ENCODE data around the gene ENOX1. TPM values are rescaled to one million over a fixed set of nuclear protein-coding genes. Genes with fewer than 3 reads are reported as not detected.

ENOX1 gene
- polyA plus RNA-seq, 3 donors, result 0.04 TPM; not detected in 2

GRCh38 chr13:43263047-43263446 lies 523.7 kb downstream of the ENOX1 start:
- H3K27ac ChIP-seq (ENCODE audit: low read depth in 1 of 2, low read length in 2 of 2), result no peak overlapping the region
- peaks cover 0 to 2% (median 0%) of the 10 kb centered on the region in 3 donors for H3K27me3 Mint-ChIP-seq (ENCODE audit: low read depth in 3 of 3)
- H3K9ac ChIP-seq (ENCODE audit: insufficient read depth, low read length, poor library complexity, severe bottlenecking), result no peak overlapping the region
- WGBS (ENCODE audit: insufficient coverage), result 100% methylated on average over 1 of the region's 2 CpGs
- H2AFZ ChIP-seq (ENCODE audit: insufficient read depth, low read depth, low read length, poor library complexity, severe bottlenecking), result no peak overlapping the region
- H3K4me2 ChIP-seq (replicated peaks; ENCODE audit: extremely low read depth, low read length, poor library complexity, severe bottlenecking), result no peak overlapping the region
- intact Hi-C loops (cut with micrococcal nuclease), result no loop called here
- H3K4me1 ChIP-seq (ENCODE audit: control insufficient read depth in 1 of 2, insufficient read depth in 2 of 2, low read length in 2 of 2), result no peaks in the 10 kb centered on the region
- H3K79me2 ChIP-seq (ENCODE audit: insufficient read depth, low read length), result no peaks in the 10 kb centered on the region
- H3K36me3 Mint-ChIP-seq, result no peaks in the 10 kb centered on the region
- H3K4me3 ChIP-seq (replicated peaks in 1 of 3; ENCODE audit: low read depth in 2 of 3, low read length in 3 of 3), result no peak overlapping the region
- H3K36me3 ChIP-seq (replicated peaks in 1 of 2; ENCODE audit: control insufficient read depth in 1 of 2, insufficient read depth in 2 of 2, low read length in 2 of 2), result no peaks in the 10 kb centered on the region
- H3K27me3 ChIP-seq (ENCODE audit: control insufficient read depth in 2 of 2, insufficient read depth in 2 of 2, low read length in 2 of 2), result no peaks in the 10 kb centered on the region
- DNase-seq, result no peak
- TF ChIP-seq CTCF (IDR thresholded peaks at IDR 0.05), result no peak
- H3K4me1 Mint-ChIP-seq, result no peaks in the 10 kb centered on the region
- peaks cover 0 to 4% (median 0%) of the 10 kb centered on the region in 7 donors for H3K9me3 Mint-ChIP-seq
- H3K27ac Mint-ChIP-seq, result no peak overlapping the region
- no peaks in the 10 kb centered on the region for H3K9me3 ChIP-seq (replicated peaks in 1 of 2; ENCODE audit: control insufficient read depth in 1 of 2, insufficient read depth in 1 of 2, low read length in 2 of 2)
- no peak overlapping the region for H3K4me3 Mint-ChIP-seq
- no peaks in the 10 kb centered on the region for H4K20me1 ChIP-seq (ENCODE audit: insufficient read depth, low read length)

- TF ChIP-seq CTCF (IDR thresholded peaks at IDR 0.05), result no peak
- Histone ChIP-seq H3K27me3 (ENCODE audit: control insufficient read depth in 2 of 2, insufficient read depth in 2 of 2, low read length in 2 of 2) (no peaks in the 10 kb centered on the region), H2AFZ (ENCODE audit: insufficient read depth, low read depth, low read length, poor library complexity, severe bottlenecking) (no peak overlapping the region), H3K9ac (ENCODE audit: insufficient read depth, low read length, poor library complexity, severe bottlenecking) (no peak overlapping the region), H3K4me2 (replicated peaks; ENCODE audit: extremely low read depth, low read length, poor library complexity, severe bottlenecking) (no peak overlapping the region), H4K20me1 (ENCODE audit: insufficient read depth, low read length) (no peaks in the 10 kb centered on the region), H3K4me3 (replicated peaks in 1 of 3; ENCODE audit: low read depth in 2 of 3, low read length in 3 of 3) (no peak overlapping the region), H3K4me1 (ENCODE audit: control insufficient read depth in 1 of 2, insufficient read depth in 2 of 2, low read length in 2 of 2) (no peaks in the 10 kb centered on the region), H3K79me2 (ENCODE audit: insufficient read depth, low read length) (no peaks in the 10 kb centered on the region), H3K9me3 (replicated peaks in 1 of 2; ENCODE audit: control insufficient read depth in 1 of 2, insufficient read depth in 1 of 2, low read length in 2 of 2) (no peaks in the 10 kb centered on the region), H3K36me3 (replicated peaks in 1 of 2; ENCODE audit: control insufficient read depth in 1 of 2, insufficient read depth in 2 of 2, low read length in 2 of 2) (no peaks in the 10 kb centered on the region), H3K27ac (ENCODE audit: low read depth in 1 of 2, low read length in 2 of 2) (no peak overlapping the region)
- Mint-ChIP-seq H3K27ac (no peak overlapping the region), H3K36me3 (no peaks in the 10 kb centered on the region), H3K4me1 (no peaks in the 10 kb centered on the region), H3K4me3 (no peak overlapping the region), H3K27me3 (ENCODE audit: low read depth in 3 of 3) (peaks cover 0 to 3% (median 0%) of the 10 kb centered on the region in 3 donors), H3K9me3 (peaks cover 0 to 4% (median 0%) of the 10 kb centered on the region in 7 donors)
- WGBS (ENCODE audit: insufficient coverage), result 100% methylated on average over 3 of the region's 5 CpGs
- no peak for DNase-seq
- intact Hi-C loops (cut with micrococcal nuclease), result no loop called here
Measured at GRCh38 chr13:43260999-43261398, 525.8 kb downstream of the ENOX1 start.
